Measurements from ENCODE around the gene SERPINB13. TPM values are rescaled to one million over a fixed set of nuclear protein-coding genes. Genes with fewer than 3 reads are reported as not detected.
"Not testable (repeated sequence)": the region's sequence is repeated elsewhere in the genome, so short reads cannot be mapped to it uniquely, and the experiment has no call there.

SERPINB13 gene
- total RNA-seq, 2 experiments from 2014 or later: not detected

DNA sequence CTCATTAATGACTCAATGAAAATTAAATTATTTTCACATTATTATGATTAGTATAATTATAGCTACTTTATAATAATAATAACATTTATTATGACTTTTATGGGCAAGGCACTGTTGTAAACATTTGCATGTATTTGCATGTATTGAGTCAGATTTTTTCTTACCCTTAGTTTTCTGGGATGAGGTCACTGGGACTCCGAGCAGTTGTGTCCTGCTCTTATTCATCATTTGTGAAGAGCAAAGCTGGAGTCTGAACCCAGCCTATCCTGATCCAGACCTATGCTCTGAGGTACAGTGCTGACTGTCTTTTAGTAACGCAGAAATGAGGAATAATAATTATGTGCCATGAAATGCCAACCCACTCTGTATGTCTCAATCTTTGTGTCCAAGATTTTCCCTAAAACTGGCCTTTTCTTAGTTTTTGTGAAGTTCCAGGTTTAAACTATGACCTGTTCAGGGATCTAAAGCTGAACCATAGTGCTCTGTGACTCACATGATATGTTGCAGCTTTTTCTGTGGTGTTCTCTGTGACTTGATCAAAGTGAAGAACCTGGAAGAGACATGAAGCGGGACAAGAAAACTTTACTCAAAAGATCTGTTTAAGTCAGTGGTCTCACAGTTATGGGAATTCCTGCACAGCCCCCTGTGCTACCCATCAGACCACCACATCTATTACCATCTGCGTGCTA, 55.7 kb downstream of the SERPINB13 start:
- H3K9me3 Mint-ChIP-seq (ENCODE audit: low read depth); H3K36me3 Mint-ChIP-seq; H3K27me3 Mint-ChIP-seq; CTCF ChIA-PET; H3K27ac Mint-ChIP-seq; ATAC-seq; H3K4me1 Mint-ChIP-seq; DNase-seq; H3K4me3 Mint-ChIP-seq: not testable (repeated sequence)

DNA sequence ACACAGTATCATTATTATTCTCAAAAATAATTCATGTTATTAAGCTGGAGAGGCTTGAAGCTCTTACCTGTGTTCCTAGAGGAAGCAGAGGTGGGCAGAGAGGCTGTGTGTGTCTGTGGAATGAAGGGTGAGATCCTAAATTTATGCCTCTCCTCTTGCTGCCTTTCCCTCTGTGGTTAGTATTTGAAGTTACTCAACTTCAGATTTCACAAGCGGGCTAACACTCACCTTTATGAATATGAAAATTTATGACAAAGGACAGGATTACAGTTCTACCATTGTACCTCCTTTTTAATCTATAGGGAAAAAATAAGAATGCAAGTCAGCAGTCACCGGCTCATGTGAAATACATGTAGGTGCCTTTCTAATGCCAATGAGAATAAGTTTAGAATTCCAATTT, 57.0 kb downstream of the SERPINB13 start, which contains the start of gene SERPINB4:
Gene SERPINB4 (minus strand): TSS at position 115 of the 400 bp plus-strand sequence. CDS start 679 bp downstream, outside the sequence.
- H3K27ac Mint-ChIP-seq; H3K4me3 Mint-ChIP-seq; ATAC-seq; CTCF ChIA-PET; H3K36me3 Mint-ChIP-seq; H3K4me1 Mint-ChIP-seq; H3K27me3 Mint-ChIP-seq; H3K9me3 Mint-ChIP-seq (ENCODE audit: low read depth); DNase-seq: not testable (repeated sequence)

DNA sequence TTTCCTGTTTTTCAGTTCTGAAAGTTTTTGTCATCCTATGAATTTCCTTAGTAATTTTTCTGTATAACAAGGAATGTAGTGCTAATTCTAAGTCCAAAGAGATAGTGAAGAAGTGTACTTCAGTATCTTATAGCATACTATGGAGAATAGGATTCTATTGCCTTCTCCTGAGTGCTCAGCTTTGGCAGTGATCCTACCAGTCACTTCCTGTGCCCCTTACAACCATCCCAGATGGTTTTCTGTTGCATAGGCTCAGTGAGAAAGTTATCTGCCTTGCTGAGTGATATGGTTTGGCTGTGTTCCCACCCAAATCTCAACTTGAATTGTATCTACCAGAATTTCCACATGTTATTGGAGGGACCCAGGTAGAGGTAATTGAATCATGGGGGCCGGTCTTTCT, 57.6 kb downstream of the SERPINB13 start:
- CTCF ChIA-PET; H3K36me3 Mint-ChIP-seq; H3K27me3 Mint-ChIP-seq; ATAC-seq; H3K9me3 Mint-ChIP-seq (ENCODE audit: low read depth); H3K4me1 Mint-ChIP-seq; H3K4me3 Mint-ChIP-seq; H3K27ac Mint-ChIP-seq; DNase-seq: not testable (repeated sequence)

DNA sequence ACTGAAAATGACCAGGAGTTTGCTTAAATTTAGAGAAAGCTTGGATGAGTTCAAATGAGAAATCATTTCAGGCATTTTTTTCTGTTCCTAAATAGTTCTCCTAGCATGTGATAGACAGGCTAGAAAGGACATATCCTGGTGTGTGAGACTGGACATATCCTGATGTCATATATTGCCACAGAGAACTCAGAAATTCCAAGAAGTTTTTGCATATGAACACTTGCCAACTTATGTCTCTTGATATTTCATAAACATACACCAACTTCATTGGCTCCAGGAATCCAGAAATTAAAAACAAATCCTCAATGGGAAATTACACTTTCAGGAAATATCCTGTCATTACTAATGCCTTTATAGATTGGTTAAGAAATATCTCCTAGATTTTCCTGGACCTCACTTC, 59.8 kb downstream of the SERPINB13 start:
- H3K27me3 Mint-ChIP-seq: no peaks in the 10 kb centered on the region
- ATAC-seq: no peak
- no peaks in the 10 kb centered on the region for H3K4me1 Mint-ChIP-seq
- H3K27ac Mint-ChIP-seq: no peak overlapping the region
- no peaks in the 10 kb centered on the region for H3K9me3 Mint-ChIP-seq (ENCODE audit: low read depth)
- H3K36me3 Mint-ChIP-seq: no peaks in the 10 kb centered on the region
- CTCF ChIA-PET: no interaction called here
- H3K4me3 Mint-ChIP-seq: no peak overlapping the region
- DNase-seq: no peak

DNA sequence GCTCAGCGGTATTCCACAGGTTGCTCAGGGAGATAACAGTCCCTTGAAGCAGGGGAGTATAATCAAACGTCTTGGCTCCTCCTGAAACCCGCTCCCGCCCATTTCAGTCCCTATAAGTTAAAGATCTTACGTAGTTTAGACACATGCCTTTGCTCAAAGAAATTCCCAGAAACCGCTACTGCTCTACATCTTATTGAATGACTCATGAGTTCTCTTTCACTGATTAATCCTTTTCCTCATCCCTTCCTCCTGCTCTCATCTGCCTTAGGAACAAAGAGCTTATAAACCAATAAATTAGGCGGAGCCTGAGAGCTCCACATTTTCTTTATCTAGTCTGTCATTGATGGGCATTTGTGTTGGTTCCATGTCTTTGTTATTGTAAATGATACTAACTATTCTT, 61.1 kb downstream of the SERPINB13 start:
- no peaks in the 10 kb centered on the region for H3K36me3 Mint-ChIP-seq

More for the DNA sequence above, 61.1 kb downstream of the SERPINB13 start:
- DNase-seq (no peak), ATAC-seq (no peak)
- Mint-ChIP-seq H3K27ac (no peak overlapping the region), H3K4me1 (no peaks in the 10 kb centered on the region), H3K4me3 (no peak overlapping the region), H3K27me3 (no peaks in the 10 kb centered on the region), H3K9me3 (ENCODE audit: low read depth) (no peaks in the 10 kb centered on the region)
- CTCF ChIA-PET: no interaction called here

Other genes starting within 250 kb of the SERPINB13 start
- 10 to 100 TPM; 34.6 to 48.4 TPM for gene KDSR, start 220.1 kb upstream of the SERPINB13 start, total RNA-seq
- gene VPS4B, start 164.9 kb upstream of the SERPINB13 start, total RNA-seq: 10 to 100 TPM; 63.3 to 64.8 TPM
- not detected for gene SERPINB5, start 110.4 kb upstream of the SERPINB13 start, total RNA-seq
- gene SERPINB12, start 45.0 kb upstream of the SERPINB13 start, total RNA-seq: not detected
- not detected for gene SERPINB4, start 56.9 kb downstream of the SERPINB13 start, total RNA-seq
- not detected for gene SERPINB3, start 74.5 kb downstream of the SERPINB13 start, total RNA-seq
- not detected for gene SERPINB11, start 115.6 kb downstream of the SERPINB13 start, total RNA-seq
- not detected for gene SERPINB7, start 188.1 kb downstream of the SERPINB13 start, total RNA-seq